CD4-positive, alpha-beta T cell treated with Interleukin-10 for 1 hour (primary cell): Measurements from ENCODE around the gene NGRN.
A peak's percentile ranks its signal among the peaks of the same experiment; 100 is the strongest.
"Not testable (repeated sequence)": the region's sequence is repeated elsewhere in the genome, so short reads cannot be mapped to it uniquely, and the experiment has no call there.

Experiments
- DNase-seq: peaks from one replicate; pipeline ENCODE4 v3.0.0-alpha.2; 2020

NGRN gene

DNA sequence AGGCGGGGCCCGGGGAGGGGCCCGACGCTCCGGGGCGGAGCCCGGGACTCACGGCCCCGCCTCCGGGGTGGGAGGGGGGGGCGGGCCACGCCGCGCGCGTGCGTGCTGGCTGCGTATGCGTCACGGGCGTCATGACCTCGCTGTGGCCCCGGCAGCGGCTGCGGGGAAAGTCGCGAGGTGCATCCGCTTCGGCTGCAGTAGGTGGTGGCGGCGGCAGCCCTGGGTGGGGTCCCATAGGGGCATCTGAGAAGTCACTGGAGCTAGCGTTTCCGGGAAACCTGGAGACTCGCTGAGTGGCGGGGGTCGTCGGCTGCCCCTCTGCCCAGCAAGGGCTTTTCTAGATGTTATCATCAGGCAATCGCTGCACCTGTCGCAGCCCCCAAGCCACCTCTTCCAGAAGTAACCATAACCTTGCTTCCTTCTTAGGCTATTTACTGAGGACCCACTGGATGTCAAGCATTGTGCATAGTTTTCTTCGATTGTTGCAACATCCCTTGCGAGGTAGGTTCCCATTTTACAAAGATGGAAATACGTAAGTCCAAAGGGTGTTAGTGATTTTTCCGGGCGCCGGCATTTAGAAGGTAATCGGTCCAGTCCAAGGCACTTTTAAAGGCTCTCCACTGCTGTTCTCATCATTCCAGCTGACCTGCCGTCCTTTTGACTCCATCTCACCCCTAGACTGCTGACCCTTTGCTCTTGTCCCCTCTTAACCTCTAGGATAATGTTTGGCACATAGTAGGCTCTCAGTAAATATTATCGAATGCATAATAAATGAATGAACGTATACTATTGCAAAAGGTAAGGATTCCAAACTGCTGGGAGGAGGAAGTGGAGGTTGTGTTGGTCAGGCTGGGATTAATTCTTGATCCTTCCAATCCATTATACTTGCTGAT lies 31.1 kb upstream of the NGRN start, which contains the start of gene GDPGP1:
Gene GDPGP1, plus strand, starts transcription at position 114 of the 893 bp plus-strand sequence. CDS start 6,700 bp downstream, outside the sequence.
- DNase-seq, result no peak

DNA sequence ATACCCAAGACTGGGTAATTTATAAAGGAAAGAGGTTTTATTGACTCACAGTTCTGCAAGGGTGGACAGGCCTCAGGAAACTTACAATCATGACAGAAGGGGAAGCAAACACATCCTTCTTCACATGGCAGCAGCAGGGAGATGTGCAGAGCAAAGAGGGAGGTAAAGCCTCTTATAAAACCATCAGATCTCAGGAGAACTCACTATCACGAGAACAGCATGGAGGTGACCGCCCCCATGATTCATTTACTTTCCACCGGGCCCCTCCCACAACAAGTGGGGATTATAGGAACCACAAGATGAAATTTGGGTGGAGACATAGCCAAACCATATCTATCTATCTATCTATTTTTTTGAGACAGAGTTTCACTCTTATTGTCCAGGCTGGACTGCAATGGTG lies 26.1 kb upstream of the NGRN start:
- no peak for DNase-seq

DNA sequence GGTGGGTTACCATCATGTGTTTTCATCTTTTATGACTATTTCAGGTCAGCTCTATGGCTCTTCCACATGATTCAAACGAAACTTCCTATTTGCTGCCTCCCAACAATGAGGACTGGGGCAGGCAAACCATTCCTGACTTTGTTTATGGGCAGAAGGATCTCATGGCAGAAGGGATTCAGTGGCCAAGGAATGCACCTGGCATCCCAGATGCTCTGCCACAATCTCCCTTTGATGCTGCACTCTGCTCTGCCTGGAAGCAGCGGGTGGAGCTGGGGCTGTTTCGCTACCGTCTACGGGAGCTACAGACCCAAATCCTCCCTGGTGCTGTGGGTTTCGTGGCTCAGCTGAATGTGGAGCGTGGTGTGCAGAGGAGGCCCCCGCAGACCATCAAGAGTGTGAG lies 24.6 kb upstream of the NGRN start:
- no peak for DNase-seq

- DNase-seq, result no peak
Observed at GRCh38 chr15:90241343-90242192, 23.9 kb upstream of the NGRN start.

DNA sequence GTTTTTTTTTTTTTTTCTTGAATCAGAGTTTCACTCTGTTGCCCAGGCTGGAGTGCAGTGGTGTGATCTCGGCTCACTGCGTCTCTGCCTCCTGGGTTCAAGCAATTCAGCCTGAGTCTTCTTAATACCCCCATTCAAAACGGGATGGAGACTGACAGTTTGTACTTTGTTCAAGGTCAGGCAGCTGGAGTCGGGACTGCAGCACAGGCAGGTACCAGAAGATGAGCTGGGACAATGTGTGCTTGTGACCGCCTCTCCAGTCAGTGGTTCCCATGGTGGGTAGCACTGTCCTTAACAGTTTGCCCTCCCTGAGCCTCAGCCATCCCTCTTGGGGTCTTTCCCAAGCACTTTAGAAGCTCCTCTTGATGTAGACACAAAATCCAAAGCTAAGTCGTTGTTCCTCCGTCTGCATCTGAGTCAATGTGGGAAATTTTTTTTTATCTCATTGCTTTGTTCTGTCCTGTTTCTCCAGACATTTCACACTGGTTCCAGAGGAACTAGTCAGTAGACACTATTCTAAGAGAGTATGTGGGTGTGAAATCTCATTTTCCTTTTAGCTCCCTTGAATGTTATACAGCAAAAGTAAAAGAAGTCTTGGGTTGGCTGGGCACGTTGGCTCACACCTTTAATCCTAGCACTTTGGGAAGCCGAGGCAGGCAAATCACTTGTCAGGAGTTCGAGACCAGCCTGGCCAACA lies 21.4 kb upstream of the NGRN start:
- no peak for DNase-seq

DNA sequence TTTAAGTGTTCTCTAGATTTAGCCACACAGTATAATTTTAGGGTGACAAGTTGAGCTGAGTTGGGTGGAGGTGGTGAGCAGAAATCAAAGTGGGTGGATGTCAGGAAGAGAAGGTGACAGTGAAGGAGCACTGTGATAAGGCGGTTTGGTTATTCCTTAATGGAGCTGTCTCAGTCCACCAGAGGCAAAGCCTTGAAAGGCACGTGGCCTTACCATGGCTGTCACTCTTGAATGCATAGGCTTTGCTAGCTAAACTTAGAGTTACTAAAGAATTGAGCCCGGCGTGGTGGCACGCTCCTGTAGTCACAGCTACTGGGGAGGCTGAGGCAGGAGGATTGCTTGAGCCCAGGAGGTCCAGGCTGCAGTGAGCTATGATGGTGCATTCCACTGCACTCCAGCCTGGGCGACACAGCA lies 16.7 kb upstream of the NGRN start:
- no peak for DNase-seq

- peak; percentile 74 for DNase-seq
Observed at GRCh38 chr15:90249203-90249863, 16.1 kb upstream of the NGRN start, which contains the start of gene TTLL13. TTLL13 (plus strand) TSS chr15:90249556; CDS start chr15:90250631, 1,075 bp downstream.

GRCh38 chr15:90257776-90258175 lies 7.7 kb upstream of the NGRN start:
- no peak for DNase-seq

DNA sequence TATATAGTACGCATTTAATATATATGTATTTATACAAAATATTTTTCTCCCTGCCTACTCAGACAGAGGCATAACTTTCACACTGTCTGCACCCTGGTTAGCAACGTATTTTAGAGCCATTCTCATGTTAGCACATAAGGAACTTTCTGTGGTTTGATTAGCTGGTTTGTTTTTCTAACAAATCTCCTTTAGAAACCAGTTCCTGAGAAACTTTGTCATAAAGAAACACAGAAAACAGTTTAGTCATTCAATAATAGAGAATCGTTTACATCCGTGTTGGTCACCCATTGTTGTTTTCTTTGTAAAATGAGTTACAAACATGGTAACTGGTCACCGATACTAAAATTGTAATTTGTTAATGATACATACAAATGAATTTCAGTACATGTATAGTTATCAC lies 5.9 kb upstream of the NGRN start:
- DNase-seq, result no peak

GRCh38 chr15:90260731-90261130 lies 4.7 kb upstream of the NGRN start:
- not testable (repeated sequence) for DNase-seq

DNA sequence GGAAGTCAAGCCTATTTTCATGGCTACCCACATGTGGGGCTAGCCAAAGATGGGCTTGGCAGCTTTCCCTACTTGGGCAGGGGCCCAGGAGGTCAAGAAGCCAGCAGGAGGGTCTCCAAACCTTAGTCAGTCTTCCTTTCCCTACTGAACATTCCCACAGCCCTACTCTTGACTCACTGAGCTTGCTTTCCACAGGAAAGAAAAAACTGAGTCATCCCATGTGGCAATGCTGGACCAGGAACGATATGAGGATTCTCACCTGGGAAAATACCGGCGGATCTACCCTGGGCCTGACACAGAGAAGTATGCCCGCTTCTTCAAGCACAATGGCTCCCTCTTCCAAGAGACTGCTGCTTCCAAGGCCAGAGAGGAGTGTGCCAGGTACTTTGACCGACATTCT lies 3.7 kb upstream of the NGRN start:
- no peak for DNase-seq

- no peak for DNase-seq
Observed at GRCh38 chr15:90262426-90262825, 3.0 kb upstream of the NGRN start.

GRCh38 chr15:90264671-90265070 lies 801 bp upstream of the NGRN start:
- peak; percentile 38 for DNase-seq

DNA sequence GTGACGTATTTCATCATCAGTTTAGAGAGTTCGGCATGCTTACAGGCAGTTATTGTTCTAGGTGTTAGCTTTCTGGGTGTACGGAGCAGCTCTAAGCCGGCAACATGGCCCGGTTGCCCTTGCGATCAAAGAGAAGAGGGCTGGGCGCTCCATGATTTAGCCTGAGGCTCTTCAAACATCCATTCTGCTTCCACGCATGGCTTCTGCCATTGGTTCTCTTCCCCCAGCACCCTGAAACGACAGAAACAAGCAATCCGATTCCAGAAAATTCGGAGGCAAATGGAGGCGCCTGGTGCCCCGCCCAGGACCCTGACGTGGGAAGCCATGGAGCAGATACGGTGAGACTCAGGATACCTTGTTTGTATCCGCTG lies 574 bp downstream of the NGRN start:
- peak; percentile 70 for DNase-seq

GRCh38 chr15:90266485-90266884 lies 1.0 kb downstream of the NGRN start:
- peak; percentile 46 for DNase-seq

- no peak for DNase-seq
Observed at GRCh38 chr15:90268415-90268814, 2.9 kb downstream of the NGRN start.

DNA sequence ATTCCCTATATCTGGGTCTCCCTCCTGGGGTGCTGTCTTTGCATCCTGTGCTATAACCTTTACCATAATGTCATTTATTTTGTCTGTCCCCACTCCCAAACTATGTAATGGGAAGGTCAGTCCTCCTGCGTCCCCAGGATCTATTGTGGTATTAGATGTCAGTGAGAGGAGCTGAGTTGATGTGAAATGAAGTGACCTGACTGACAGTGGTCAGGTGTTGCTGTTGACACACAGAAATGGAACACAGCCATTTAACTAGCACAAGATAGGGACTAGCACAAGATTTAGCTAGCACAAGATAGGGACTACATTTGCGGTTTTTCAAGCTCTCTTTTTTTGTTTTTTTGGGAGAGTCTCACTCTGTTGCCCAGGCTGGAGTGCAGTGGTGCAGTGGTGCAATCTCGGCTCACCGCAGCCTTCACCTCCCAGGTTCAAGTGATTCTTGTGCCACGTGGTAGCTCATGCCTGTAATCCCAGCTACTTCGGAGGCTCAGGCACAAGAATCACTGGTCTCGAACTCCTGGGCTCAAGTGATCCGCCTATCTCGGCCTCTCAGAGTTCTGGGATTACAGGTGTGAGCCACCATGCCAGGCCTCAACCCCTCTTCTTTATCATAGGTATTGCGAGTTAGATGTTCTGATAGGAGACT lies 5.2 kb downstream of the NGRN start:
- DNase-seq, result no peak

- no peak for DNase-seq
Observed at GRCh38 chr15:90271459-90272166, 6.1 kb downstream of the NGRN start.

GRCh38 chr15:90278467-90278866 lies 13.0 kb downstream of the NGRN start:
- DNase-seq, result not testable (repeated sequence)

- not testable (repeated sequence) for DNase-seq
Observed at GRCh38 chr15:90280743-90281142, 15.3 kb downstream of the NGRN start.

DNA sequence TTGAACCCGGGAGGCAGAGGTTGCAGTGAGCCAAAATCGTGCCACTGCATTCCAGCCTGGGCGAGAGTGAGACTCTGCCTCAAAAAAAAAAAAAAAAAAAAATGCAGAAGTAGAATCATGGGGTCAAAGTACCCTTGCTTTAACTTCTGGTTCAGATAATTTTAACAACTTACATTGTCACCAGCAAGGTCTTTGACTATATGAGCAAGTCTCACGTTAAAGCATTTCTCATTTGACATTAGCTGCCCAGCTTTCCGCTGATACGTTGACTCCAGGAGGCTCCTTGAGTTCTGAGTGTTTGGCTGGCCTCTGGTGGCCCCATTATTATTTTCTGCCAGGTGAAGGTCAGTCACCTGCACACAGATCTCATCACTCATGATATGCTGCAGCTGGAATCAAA lies 16.2 kb downstream of the NGRN start:
- not testable (repeated sequence) for DNase-seq
